Body of pancreas (tissue), 4 donors: ENCODE measurements around the gene EFR3B. TPM values are rescaled to one million over a fixed set of nuclear protein-coding genes. Genes with fewer than 3 reads are reported as not detected.

Source experiments
- ATAC-seq: fragments of 150-250 bp; one replicate; pipeline ENCODE4 v1.9.1; 2016
- DNase-seq, 4 donors: peaks; one replicate each; pipeline ENCODE4 v3.0.0-alpha.2; 2019
- H3K27ac ChIP-seq, 4 donors: fragments of 200-600 bp; sonication (generic); 1 replicate in 3 of 4; 2 replicates in 1 of 4; pipeline versions ENCODE4 v1.5.1 to v1.6.1; 2016 to 2019; ENCODE audit warnings: mild to moderate bottlenecking in 1 of 4, mixed read lengths in 1 of 4, moderate library complexity in 1 of 4
- H3K27me3 ChIP-seq, 2 donors: fragments of 200-600 bp; sonication (generic); one replicate each; pipeline ENCODE4 v1.6.0; 2016; ENCODE audit warnings: mild to moderate bottlenecking in 1 of 2
- H3K36me3 ChIP-seq, 2 donors: fragments of 200-600 bp; sonication (generic); replicated peaks in 1 of 2; 2 replicates each; pipeline ENCODE4 v1.5.1; 2016; ENCODE audit warnings: low read depth in 2 of 2; ENCODE audit not compliant: insufficient read depth in 1 of 2
- H3K4me1 ChIP-seq: fragments of 200-600 bp; sonication (generic); one replicate; pipeline ENCODE4 v1.6.0; 2016
- H3K4me3 ChIP-seq, 2 donors: fragments of 200-600 bp; sonication (generic); 1 replicate in 1 of 2; 2 replicates in 1 of 2; pipeline ENCODE4 v1.5.1; 2016 to 2019
- H3K9me3 ChIP-seq, 3 donors: fragments of 200-600 bp; sonication (generic); 1 replicate in 2 of 3; 2 replicates in 1 of 3; pipeline ENCODE4 v1.5.1; 2016
- CTCF ChIP-seq, 7 experiments: fragments of 450-650 bp in 4 of 7; fragments of 200-600 bp in 3 of 7; sonication (generic) in 3 of 7; IDR thresholded peaks; one replicate each; pipeline ENCODE4 v1.5.1; 2016 to 2019; ENCODE audit warnings: antibody characterized with exemption in 7 of 7
- POLR2A ChIP-seq, 3 donors: fragments of 450-650 bp; IDR thresholded peaks; one replicate each; pipeline ENCODE4 v1.6.1; 2016; ENCODE audit warnings: antibody characterized with exemption in 3 of 3, mild to moderate bottlenecking in 2 of 3
- WGBS, 2 donors: methylation state at CpG; one replicate each; pipeline ENCODE4 v1.1.5; 2017; 5-methylcytosine and 5-hydroxymethylcytosine counted together
- intact Hi-C: fragments of 100-400 bp; cut with DNase I; formaldehyde crosslinking; loops from one replicate; pipeline ENCODE4 v1.15.1; 2023
- total RNA-seq, 2 donors: library from RNA; depleted of rRNA; stranded (reverse); fragments of >200 nt; gene quantifications; one replicate each; pipeline ENCODE4 v1.1.0, GENCODE V29; 2016

EFR3B gene
- total RNA-seq, 2 donors from 2014 or later = under 0.01 to 0.52 TPM

DNA sequence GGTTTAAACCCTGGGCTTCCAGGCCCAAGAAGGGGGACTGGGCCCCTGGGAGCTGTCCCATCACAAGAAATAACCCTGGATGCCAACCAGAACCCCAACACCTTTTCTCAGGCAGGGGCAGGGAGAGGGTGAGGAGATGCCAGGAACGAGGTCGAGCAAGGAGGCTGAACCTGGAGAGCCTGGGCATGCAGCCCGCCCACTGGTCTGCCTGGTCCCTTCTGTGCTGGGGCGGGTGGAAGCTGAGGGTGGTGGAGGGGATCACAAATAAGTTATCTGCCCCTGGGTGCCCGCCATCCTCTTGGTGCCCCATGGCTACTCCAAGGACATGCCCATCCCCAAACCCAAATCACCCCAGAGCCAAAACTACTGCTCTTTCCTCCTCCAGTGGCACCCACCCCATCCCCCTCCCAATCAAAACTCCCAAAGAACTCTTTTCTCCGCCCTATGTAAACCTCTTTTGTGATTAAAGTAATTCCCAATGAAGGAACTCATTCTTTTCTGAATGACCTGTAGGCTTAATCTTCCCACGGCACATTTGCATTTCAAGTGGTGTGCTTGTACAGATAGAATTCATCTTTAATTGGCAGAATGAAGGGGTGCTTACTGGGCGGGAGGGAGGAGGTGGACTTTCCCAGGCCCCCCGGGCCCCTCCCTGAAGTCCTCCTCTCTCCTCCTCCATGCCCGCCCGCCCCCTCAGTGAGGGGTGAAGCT is 47.9 kb downstream of the EFR3B start:
- intact Hi-C loops = no loop called here
- Histone ChIP-seq H3K36me3 (no peaks in the 10 kb centered on the region), H3K27me3 (no peaks in the 10 kb centered on the region), H3K4me3 (no peak overlapping the region), H3K9me3 (no peaks in the 10 kb centered on the region), H3K4me1 (no peaks in the 10 kb centered on the region), H3K27ac (no peak overlapping the region)
- DNase-seq (no peak), ATAC-seq (no peak)
- TF ChIP-seq CTCF (IDR thresholded peaks at IDR 0.05) = no peak
- TF ChIP-seq POLR2A (IDR thresholded peaks at IDR 0.05) = no peak
- 71 to 80% methylated on average over 10 to 11 of the region's 11 CpGs for WGBS, 2 donors

GRCh38 chr2:25090801-25091200 is 48.9 kb downstream of the EFR3B start:
- no peak for ATAC-seq
- Histone ChIP-seq H3K4me1 (no peaks in the 10 kb centered on the region), H3K9me3 (no peaks in the 10 kb centered on the region), H3K27ac (no peak overlapping the region), H3K27me3 (no peaks in the 10 kb centered on the region), H3K4me3 (no peak overlapping the region), H3K36me3 (no peaks in the 10 kb centered on the region)
- intact Hi-C loops = no loop called here
- TF ChIP-seq POLR2A (IDR thresholded peaks at IDR 0.05) = no peak
- TF ChIP-seq CTCF (IDR thresholded peaks at IDR 0.05) = no peak
- WGBS, 2 donors = 69 to 82% methylated on average over 7 to 8 of the region's 8 CpGs
- DNase-seq = no peak

DNA sequence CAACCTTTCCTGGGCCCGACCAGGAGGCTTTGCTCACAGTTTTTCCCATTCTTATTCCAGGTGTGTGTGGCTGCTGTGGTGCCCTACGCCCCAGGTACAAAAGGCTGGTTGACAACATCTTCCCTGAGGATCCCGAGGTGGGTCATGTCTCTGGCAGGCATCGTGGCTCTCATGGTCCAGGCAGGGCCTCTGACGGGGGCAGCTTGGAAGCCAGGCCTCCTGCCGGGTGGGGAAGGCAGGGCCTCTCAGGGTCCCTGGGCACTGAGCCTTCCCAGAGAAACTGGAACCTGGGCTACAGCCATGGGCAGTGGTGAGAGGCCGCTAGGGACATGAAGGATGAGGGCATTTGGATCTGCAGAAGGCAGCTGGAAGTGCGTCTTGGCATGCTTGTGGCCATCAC is 49.4 kb downstream of the EFR3B start:
- intact Hi-C loops = no loop called here
- Histone ChIP-seq H3K27ac (no peak overlapping the region), H3K4me3 (no peak overlapping the region), H3K9me3 (no peaks in the 10 kb centered on the region), H3K27me3 (no peaks in the 10 kb centered on the region), H3K36me3 (no peaks in the 10 kb centered on the region), H3K4me1 (no peaks in the 10 kb centered on the region)
- WGBS, 2 donors = 77 to 82% methylated on average over 3 to 7 of the region's 8 CpGs
- TF ChIP-seq CTCF (IDR thresholded peaks at IDR 0.05) (no peak), POLR2A (IDR thresholded peaks at IDR 0.05) (no peak)
- no peak for ATAC-seq
- no peak for DNase-seq

- 65 to 81% methylated on average over 2 of the region's 2 CpGs for WGBS, 2 donors
- H3K27ac ChIP-seq = peak overlapping the region in 2 of 4 donors; percentile 13 to 52
- H3K9me3 ChIP-seq = no peaks in the 10 kb centered on the region
- intact Hi-C loops = no loop called here
- no peaks in the 10 kb centered on the region for H3K36me3 ChIP-seq
- no peaks in the 10 kb centered on the region for H3K27me3 ChIP-seq
- no peaks in the 10 kb centered on the region for H3K4me1 ChIP-seq
- TF ChIP-seq POLR2A (IDR thresholded peaks at IDR 0.05) (no peak), CTCF (IDR thresholded peaks at IDR 0.05) (no peak)
- H3K4me3 ChIP-seq = no peak overlapping the region
- DNase-seq = no peak
- no peak for ATAC-seq
Measured at GRCh38 chr2:25098056-25098455, 56.2 kb downstream of the EFR3B start.
